Ecto neural progenitor cell (in vitro differentiated cells): ENCODE data around the gene HLF.

Source experiments
- DNase-seq: peaks from one replicate; pipeline ENCODE4 v3.0.0-alpha.2; 2018; ENCODE audit warnings: low spot score

HLF gene

GRCh38 chr17:55290492-55291113 is 25.8 kb downstream of the HLF start:
- DNase-seq, result no peak

GRCh38 chr17:55291114-55291507 is 26.4 kb downstream of the HLF start:
- DNase-seq, result no peak

- no peak for DNase-seq
These were observed 27.3 kb downstream of the HLF start for GRCh38 chr17:55292094-55292493.

GRCh38 chr17:55294042-55294751 is 29.4 kb downstream of the HLF start:
- DNase-seq, result no peak

- peak; percentile 71 for DNase-seq
These were observed 30.8 kb downstream of the HLF start for GRCh38 chr17:55295411-55296170.

- DNase-seq, result no peak
These were observed 31.5 kb downstream of the HLF start for GRCh38 chr17:55296171-55296695.

GRCh38 chr17:55296699-55297098 is 31.9 kb downstream of the HLF start:
- no peak for DNase-seq

- no peak for DNase-seq
These were observed 33.5 kb downstream of the HLF start for GRCh38 chr17:55298111-55298730.

- no peak for DNase-seq
These were observed 34.5 kb downstream of the HLF start for GRCh38 chr17:55299162-55299838.

GRCh38 chr17:55299890-55300289 is 35.1 kb downstream of the HLF start:
- no peak for DNase-seq

- DNase-seq, result no peak
These were observed 35.9 kb downstream of the HLF start for GRCh38 chr17:55300479-55301290.

GRCh38 chr17:55301521-55302406 is 37.0 kb downstream of the HLF start:
- no peak for DNase-seq

- no peak for DNase-seq
These were observed 37.6 kb downstream of the HLF start for GRCh38 chr17:55302407-55302787.

GRCh38 chr17:55303008-55303493 is 38.3 kb downstream of the HLF start:
- no peak for DNase-seq

- DNase-seq, result no peak
These were observed 39.0 kb downstream of the HLF start for GRCh38 chr17:55303701-55304145.

- DNase-seq, result no peak
These were observed 39.6 kb downstream of the HLF start for GRCh38 chr17:55304171-55304859.

GRCh38 chr17:55305321-55306087 is 40.7 kb downstream of the HLF start:
- DNase-seq, result no peak

GRCh38 chr17:55307879-55308278 is 43.1 kb downstream of the HLF start:
- no peak for DNase-seq
